HG02763 (cell line): ENCODE results near the gene DDI1.

Experiments
- ATAC-seq: cut with Tn5 transposase; IDR thresholded peaks from one replicate; pipeline ENCODE4 v1.9.1; 2021; ENCODE audit warnings: mild to moderate bottlenecking, moderate library complexity; ENCODE audit not compliant: unreplicated experiment

Gene DDI1

GRCh38 chr11:104036588-104036987 lies at the start of gene DDI1:
Gene DDI1 (plus strand): TSS chr11:104036640. CDS start chr11:104036823, 183 bp downstream.
- no peak for ATAC-seq

- no peak for ATAC-seq
Observed at GRCh38 chr11:103987629-103988594, 48.5 kb upstream of the DDI1 start.

GRCh38 chr11:103988595-103988969 lies 47.9 kb upstream of the DDI1 start:
- no peak for ATAC-seq

GRCh38 chr11:103993507-103993906 lies 42.9 kb upstream of the DDI1 start:
- no peak for ATAC-seq

- no peak for ATAC-seq
Observed at GRCh38 chr11:103994094-103994493, 42.3 kb upstream of the DDI1 start.

GRCh38 chr11:103994518-103994917 lies 41.9 kb upstream of the DDI1 start:
- ATAC-seq: no peak

GRCh38 chr11:103995896-103996295 lies 40.5 kb upstream of the DDI1 start:
- ATAC-seq: no peak

GRCh38 chr11:103997082-103997481 lies 39.4 kb upstream of the DDI1 start:
- ATAC-seq: peak; percentile 67

GRCh38 chr11:103998826-103999508 lies 37.5 kb upstream of the DDI1 start:
- no peak for ATAC-seq

- no peak for ATAC-seq
Observed at GRCh38 chr11:104000798-104001197, 35.6 kb upstream of the DDI1 start.

- no peak for ATAC-seq
Observed at GRCh38 chr11:104001561-104002056, 34.8 kb upstream of the DDI1 start.

- no peak for ATAC-seq
Observed at GRCh38 chr11:104003491-104003890, 32.9 kb upstream of the DDI1 start.

GRCh38 chr11:104005234-104005855 lies 31.1 kb upstream of the DDI1 start:
- ATAC-seq: no peak

GRCh38 chr11:104009744-104010143 lies 26.7 kb upstream of the DDI1 start:
- ATAC-seq: no peak

- ATAC-seq: no peak
Observed at GRCh38 chr11:104011044-104011443, 25.4 kb upstream of the DDI1 start.

GRCh38 chr11:104015649-104016415 lies 20.6 kb upstream of the DDI1 start:
- ATAC-seq: peak; percentile 96

GRCh38 chr11:104024572-104024971 lies 11.9 kb upstream of the DDI1 start:
- no peak for ATAC-seq

- no peak for ATAC-seq
Observed at GRCh38 chr11:104028476-104029263, 7.8 kb upstream of the DDI1 start.

GRCh38 chr11:104033134-104033533 lies 3.3 kb upstream of the DDI1 start:
- no peak for ATAC-seq

GRCh38 chr11:104033561-104033960 lies 2.9 kb upstream of the DDI1 start:
- no peak for ATAC-seq
